MM.1S (cell line): Measurements from ENCODE around the gene RFX2.

ENCODE experiments used
- DNase-seq: peaks from one replicate; pipeline ENCODE4 v3.0.0-alpha.2; 2015
- H2AFZ ChIP-seq: fragments of 300-600 bp; sonication (generic); 2 replicates; pipeline ENCODE4 v1.6.0; 2016; ENCODE audit warnings: antibody characterized with exemption, low read length
- H3F3A ChIP-seq: fragments of 300-600 bp; sonication (generic); 2 replicates; pipeline ENCODE4 v1.6.1; 2016; ENCODE audit warnings: mild to moderate bottlenecking, antibody characterized with exemption, low read length, moderate library complexity, mixed read lengths; ENCODE audit not compliant: insufficient read depth
- H3K27ac ChIP-seq: fragments of 300-600 bp; sonication (generic); 2 replicates; pipeline ENCODE4 v1.5.1; 2016; ENCODE audit warnings: mild to moderate bottlenecking, low read length
- H3K27me3 ChIP-seq: fragments of 300-600 bp; sonication (generic); replicated peaks from 2 replicates; pipeline ENCODE4 v1.6.0; 2016; ENCODE audit warnings: low read length; ENCODE audit not compliant: insufficient read depth
- H3K36me3 ChIP-seq: fragments of 300-600 bp; sonication (generic); replicated peaks from 2 replicates; pipeline ENCODE4 v1.6.1; 2016; ENCODE audit warnings: mild to moderate bottlenecking, low read length, mixed read lengths; ENCODE audit not compliant: insufficient read depth
- H3K4me1 ChIP-seq: fragments of 300-600 bp; sonication (generic); 2 replicates; pipeline ENCODE4 v1.6.1; 2016; ENCODE audit warnings: low read length, mixed read lengths
- H3K4me2 ChIP-seq: fragments of 300-600 bp; sonication (generic); 2 replicates; pipeline ENCODE4 v1.6.0; 2016; ENCODE audit warnings: low read depth, low read length
- H3K4me3 ChIP-seq: fragments of 300-600 bp; sonication (generic); 2 replicates; pipeline ENCODE4 v1.5.1; 2016; ENCODE audit warnings: low read length, mixed read lengths
- H3K79me2 ChIP-seq: fragments of 300-600 bp; sonication (generic); 2 replicates; pipeline ENCODE4 v1.6.1; 2016; ENCODE audit warnings: mixed run types, low read length, mixed read lengths
- H3K9ac ChIP-seq: fragments of 300-600 bp; sonication (generic); 2 replicates; pipeline ENCODE4 v1.6.1; 2016; ENCODE audit warnings: low read length, mixed read lengths
- H3K9me2 ChIP-seq: fragments of 300-600 bp; sonication (generic); replicated peaks from 2 replicates; pipeline ENCODE4 v1.6.1; 2016; ENCODE audit warnings: mild to moderate bottlenecking, low read length, mixed read lengths; ENCODE audit not compliant: insufficient read depth
- H3K9me3 ChIP-seq: fragments of 300-600 bp; sonication (generic); replicated peaks from 2 replicates; pipeline ENCODE4 v1.6.1; 2016; ENCODE audit warnings: mild to moderate bottlenecking, low read length, mixed read lengths; ENCODE audit not compliant: insufficient read depth
- H4K20me1 ChIP-seq: fragments of 300-600 bp; sonication (generic); 2 replicates; pipeline ENCODE4 v1.6.1; 2016; ENCODE audit warnings: mild to moderate bottlenecking, low read length, moderate library complexity, mixed read lengths; ENCODE audit not compliant: insufficient read depth
- EZH2 ChIP-seq: fragments of 300-600 bp; sonication (generic); optimal IDR thresholded peaks from 2 replicates; pipeline ENCODE3; 2017; ENCODE audit warnings: low read depth, mild to moderate bottlenecking, antibody characterized with exemption, low read length, mixed read lengths
- EZH2phosphoT487 ChIP-seq: fragments of 300-600 bp; sonication (generic); IDR thresholded peaks from 2 replicates; pipeline ENCODE4 v1.6.1; 2018; ENCODE audit warnings: antibody characterized with exemption, low read length
- TF ChIP-seq, protein P1 (sequence below): fragments of 300-600 bp; sonication (generic); IDR thresholded peaks from 2 replicates; pipeline ENCODE4 v1.5.1; 2016; ENCODE audit warnings: antibody characterized with exemption, low read length, mixed read lengths

RFX2 gene

GRCh38 chr19:6088602-6089049 lies 21.7 kb downstream of the RFX2 start:
- Histone ChIP-seq H3K36me3 (no peaks in the 10 kb centered on the region), H3K9me2 (no peaks in the 10 kb centered on the region), H3K4me3 (no peak overlapping the region), H4K20me1 (no peaks in the 10 kb centered on the region), H3K27me3 (peaks cover 96% of the 10 kb centered on the region), H3K9me3 (no peaks in the 10 kb centered on the region), H2AFZ (no peak overlapping the region), H3K9ac (no peak overlapping the region), H3K4me1 (peaks cover 13% of the 10 kb centered on the region; the same call in 1 of the 2 replicates), H3K4me2 (no peak overlapping the region), H3F3A (no peaks in the 10 kb centered on the region), H3K27ac (no peak overlapping the region), H3K79me2 (no peaks in the 10 kb centered on the region)
- no peak for DNase-seq
- TF ChIP-seq EZH2 (no peak), EZH2phosphoT487 (no peak)
- TF ChIP-seq, protein P1, sequence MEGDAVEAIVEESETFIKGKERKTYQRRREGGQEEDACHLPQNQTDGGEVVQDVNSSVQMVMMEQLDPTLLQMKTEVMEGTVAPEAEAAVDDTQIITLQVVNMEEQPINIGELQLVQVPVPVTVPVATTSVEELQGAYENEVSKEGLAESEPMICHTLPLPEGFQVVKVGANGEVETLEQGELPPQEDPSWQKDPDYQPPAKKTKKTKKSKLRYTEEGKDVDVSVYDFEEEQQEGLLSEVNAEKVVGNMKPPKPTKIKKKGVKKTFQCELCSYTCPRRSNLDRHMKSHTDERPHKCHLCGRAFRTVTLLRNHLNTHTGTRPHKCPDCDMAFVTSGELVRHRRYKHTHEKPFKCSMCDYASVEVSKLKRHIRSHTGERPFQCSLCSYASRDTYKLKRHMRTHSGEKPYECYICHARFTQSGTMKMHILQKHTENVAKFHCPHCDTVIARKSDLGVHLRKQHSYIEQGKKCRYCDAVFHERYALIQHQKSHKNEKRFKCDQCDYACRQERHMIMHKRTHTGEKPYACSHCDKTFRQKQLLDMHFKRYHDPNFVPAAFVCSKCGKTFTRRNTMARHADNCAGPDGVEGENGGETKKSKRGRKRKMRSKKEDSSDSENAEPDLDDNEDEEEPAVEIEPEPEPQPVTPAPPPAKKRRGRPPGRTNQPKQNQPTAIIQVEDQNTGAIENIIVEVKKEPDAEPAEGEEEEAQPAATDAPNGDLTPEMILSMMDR = no peak

DNA sequence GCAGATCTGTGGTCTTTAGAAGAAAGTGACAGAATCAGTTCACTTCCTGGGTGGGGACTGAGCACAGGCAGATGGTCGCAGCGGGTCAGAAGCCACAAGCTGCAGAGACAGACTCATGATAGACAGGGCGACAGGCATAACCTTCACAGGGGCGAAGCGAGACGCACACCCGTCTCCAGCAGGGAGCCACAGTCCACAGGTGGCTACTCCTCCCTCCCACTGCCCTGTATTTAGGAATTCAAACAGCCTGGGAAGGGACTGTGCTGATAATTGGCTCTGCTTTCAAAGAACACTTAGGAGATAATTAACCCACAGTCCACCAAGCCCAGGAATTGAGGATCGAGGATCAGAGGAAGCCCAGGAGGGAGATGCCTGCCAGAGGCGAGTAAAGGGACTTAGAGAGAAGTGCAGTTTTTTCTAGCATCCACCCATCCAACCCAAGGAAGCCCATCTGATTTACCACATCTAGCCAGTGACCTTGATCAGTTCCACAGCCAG lies 23.2 kb downstream of the RFX2 start:
- Histone ChIP-seq H3K4me2 (peak overlapping the region; percentile 44; the same call in 1 of the 2 replicates), H3K9ac (no peak overlapping the region), H3K9me3 (no peaks in the 10 kb centered on the region), H3K4me3 (no peak overlapping the region), H3K9me2 (no peaks in the 10 kb centered on the region), H3K36me3 (no peaks in the 10 kb centered on the region), H2AFZ (0 out of 2 replicates have a peak overlapping the region, but pooled peaks have one; percentile 16), H3K27me3 (peaks cover 95% of the 10 kb centered on the region), H3K27ac (no peak overlapping the region), H3K79me2 (no peaks in the 10 kb centered on the region), H3F3A (no peaks in the 10 kb centered on the region), H3K4me1 (peaks cover 13% of the 10 kb centered on the region; the same call in 1 of the 2 replicates), H4K20me1 (no peaks in the 10 kb centered on the region)
- TF ChIP-seq EZH2 = no peak
- TF ChIP-seq EZH2phosphoT487 = no peak
- TF ChIP-seq, protein P1 = no peak
- peak; percentile 63 for DNase-seq

- no peaks in the 10 kb centered on the region for H3K36me3 ChIP-seq
- H4K20me1 ChIP-seq = no peaks in the 10 kb centered on the region
- H3F3A ChIP-seq = no peaks in the 10 kb centered on the region
- no peaks in the 10 kb centered on the region for H3K9me3 ChIP-seq
- H2AFZ ChIP-seq = no peak overlapping the region
- no peak for DNase-seq
- TF ChIP-seq EZH2phosphoT487 (no peak), EZH2 (no peak)
- TF ChIP-seq, protein P1 = no peak
- H3K4me2 ChIP-seq = peak overlapping the region; percentile 44; the same call in 1 of the 2 replicates
- H3K27ac ChIP-seq = no peak overlapping the region
- peaks cover 93% of the 10 kb centered on the region for H3K27me3 ChIP-seq
- H3K4me3 ChIP-seq = no peak overlapping the region
- H3K79me2 ChIP-seq = no peaks in the 10 kb centered on the region
- H3K9ac ChIP-seq = no peak overlapping the region
- H3K4me1 ChIP-seq = peaks cover 13% of the 10 kb centered on the region; the same call in 1 of the 2 replicates
- H3K9me2 ChIP-seq = no peaks in the 10 kb centered on the region
These were observed 24.1 kb downstream of the RFX2 start for GRCh38 chr19:6086068-6086788.
